GM19023 (cell line): ENCODE measurements around the gene SHKBP1.
A peak's percentile ranks its signal among the peaks of the same experiment; 100 is the strongest.
"Not testable (repeated sequence)": the region's sequence is repeated elsewhere in the genome, so short reads cannot be mapped to it uniquely, and the experiment has no call there.

ENCODE experiments used
- ATAC-seq: cut with Tn5 transposase; IDR thresholded peaks from one replicate; pipeline ENCODE4 v1.9.1; 2021; ENCODE audit warnings: mild to moderate bottlenecking, moderate library complexity; ENCODE audit not compliant: unreplicated experiment

The SHKBP1 gene, protein sequence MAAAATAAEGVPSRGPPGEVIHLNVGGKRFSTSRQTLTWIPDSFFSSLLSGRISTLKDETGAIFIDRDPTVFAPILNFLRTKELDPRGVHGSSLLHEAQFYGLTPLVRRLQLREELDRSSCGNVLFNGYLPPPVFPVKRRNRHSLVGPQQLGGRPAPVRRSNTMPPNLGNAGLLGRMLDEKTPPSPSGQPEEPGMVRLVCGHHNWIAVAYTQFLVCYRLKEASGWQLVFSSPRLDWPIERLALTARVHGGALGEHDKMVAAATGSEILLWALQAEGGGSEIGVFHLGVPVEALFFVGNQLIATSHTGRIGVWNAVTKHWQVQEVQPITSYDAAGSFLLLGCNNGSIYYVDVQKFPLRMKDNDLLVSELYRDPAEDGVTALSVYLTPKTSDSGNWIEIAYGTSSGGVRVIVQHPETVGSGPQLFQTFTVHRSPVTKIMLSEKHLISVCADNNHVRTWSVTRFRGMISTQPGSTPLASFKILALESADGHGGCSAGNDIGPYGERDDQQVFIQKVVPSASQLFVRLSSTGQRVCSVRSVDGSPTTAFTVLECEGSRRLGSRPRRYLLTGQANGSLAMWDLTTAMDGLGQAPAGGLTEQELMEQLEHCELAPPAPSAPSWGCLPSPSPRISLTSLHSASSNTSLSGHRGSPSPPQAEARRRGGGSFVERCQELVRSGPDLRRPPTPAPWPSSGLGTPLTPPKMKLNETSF

GRCh38 chr19:40576585-40577451, at the start of gene SHKBP1:
Gene SHKBP1, plus strand, starts transcription at chr19:40576873. Its CDS starts 27 bp downstream, at chr19:40576900.
- peak; percentile 94 for ATAC-seq

DNA sequence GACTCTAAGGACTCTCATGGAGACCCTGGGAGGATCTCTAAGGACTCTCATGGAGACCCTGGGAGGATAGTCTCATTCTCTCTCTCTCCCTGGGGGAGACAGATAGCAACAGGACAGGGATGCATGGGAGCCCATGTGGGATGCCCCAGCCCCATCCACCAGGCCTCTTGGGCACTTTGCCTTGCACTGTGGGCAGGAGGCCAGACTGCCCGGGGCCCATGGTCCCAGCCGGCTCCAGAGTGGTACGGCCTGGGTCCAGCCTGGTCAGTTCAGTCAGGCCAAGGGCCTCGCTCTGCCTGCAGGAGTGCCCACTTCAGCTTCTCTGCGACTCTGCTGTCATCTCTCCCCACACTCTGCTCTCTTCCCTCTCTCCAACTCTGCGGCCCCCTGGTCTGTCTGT, 48.6 kb upstream of the SHKBP1 start:
- no peak for ATAC-seq

DNA sequence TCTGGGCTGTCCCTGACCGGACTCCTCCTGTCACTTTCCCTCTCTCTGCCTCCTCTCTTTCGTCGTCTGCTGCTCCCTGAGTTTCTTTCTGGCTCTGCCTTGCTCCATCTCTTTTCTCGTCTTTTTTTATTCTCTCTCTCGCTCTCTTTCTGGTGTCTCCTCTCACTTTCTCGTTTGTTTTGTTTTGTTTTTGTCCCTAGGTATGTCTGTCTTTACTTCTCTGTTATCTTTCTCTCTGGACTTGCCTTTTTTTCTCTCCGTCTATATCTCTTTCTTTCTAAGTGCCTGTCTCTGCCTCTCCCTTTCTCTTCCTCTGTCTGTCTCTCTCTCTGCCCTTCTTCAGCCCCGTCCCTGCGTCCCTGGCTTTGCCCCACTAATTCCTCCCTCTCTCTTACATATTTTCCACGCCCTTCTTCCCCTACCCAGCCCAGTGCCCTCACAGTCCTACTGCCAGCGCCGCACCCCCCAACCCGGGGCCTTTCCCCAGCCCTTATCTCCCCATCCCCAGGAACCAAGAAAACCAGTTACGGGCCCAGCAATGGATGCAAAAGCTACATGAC, 48.1 kb upstream of the SHKBP1 start:
- ATAC-seq: no peak

GRCh38 chr19:40529093-40529954, 47.3 kb upstream of the SHKBP1 start:
- peak; percentile 50 for ATAC-seq

DNA sequence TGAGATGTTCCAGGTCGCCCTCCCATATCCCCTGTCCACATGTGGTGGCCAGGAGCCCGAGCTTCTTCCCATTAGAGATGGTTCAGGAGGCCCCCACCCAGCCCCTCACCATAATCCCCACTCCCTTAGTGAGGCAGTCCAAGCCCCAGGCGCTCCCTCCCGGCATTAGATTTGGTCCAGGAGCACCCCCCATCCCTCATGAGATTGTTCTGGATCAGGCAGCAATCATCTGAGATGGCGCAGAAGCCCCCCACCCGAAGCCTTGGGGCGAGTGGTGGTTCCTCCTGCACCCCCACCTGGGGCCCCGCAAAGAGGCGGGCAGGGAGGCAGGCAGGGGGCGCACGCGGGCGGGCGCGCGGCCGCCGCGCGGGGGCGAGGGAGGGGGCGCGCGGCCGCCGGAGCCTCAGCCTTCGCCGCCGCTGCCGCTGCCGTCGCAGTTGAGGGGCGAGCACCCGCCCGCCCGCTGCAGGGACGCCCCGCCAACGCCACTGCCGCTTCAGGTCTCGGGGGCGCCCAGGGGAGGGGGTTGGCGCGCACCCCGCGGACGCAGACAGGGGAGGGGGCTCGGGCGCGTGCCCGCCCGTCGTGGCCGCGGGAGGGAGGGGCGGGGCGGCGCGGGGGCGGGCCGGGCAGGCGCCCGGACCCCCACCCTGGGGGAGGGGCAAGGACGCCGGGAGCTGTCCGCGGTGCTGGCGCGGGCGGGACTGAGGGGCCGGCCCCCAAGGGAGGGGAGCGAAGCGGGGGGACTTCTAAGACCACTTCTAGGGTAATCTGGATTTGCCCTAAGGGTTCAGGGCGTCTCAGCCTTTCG, 46.4 kb upstream of the SHKBP1 start:
- no peak for ATAC-seq

DNA sequence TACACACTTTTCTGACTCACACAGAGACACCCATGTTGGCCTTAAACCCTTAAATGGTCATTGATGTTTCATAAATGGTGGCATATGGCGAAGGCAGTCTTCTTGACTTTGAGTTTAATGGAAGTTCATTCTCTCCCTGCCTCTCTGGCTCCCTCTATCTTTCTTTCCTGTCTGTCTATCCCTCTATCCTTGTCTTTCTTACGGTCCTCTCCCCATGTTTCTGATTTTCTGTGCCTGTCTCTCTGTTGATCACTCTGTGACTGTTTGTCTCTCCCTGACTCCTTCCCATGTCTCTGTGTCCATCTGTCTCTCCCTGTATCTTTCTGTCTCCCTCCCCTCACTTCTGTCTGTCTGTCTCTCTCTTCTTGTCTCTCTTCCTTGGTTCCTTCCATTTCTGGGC, 43.2 kb upstream of the SHKBP1 start:
- no peak for ATAC-seq

- ATAC-seq: no peak
These were observed 42.5 kb upstream of the SHKBP1 start for GRCh38 chr19:40534148-40534547.

DNA sequence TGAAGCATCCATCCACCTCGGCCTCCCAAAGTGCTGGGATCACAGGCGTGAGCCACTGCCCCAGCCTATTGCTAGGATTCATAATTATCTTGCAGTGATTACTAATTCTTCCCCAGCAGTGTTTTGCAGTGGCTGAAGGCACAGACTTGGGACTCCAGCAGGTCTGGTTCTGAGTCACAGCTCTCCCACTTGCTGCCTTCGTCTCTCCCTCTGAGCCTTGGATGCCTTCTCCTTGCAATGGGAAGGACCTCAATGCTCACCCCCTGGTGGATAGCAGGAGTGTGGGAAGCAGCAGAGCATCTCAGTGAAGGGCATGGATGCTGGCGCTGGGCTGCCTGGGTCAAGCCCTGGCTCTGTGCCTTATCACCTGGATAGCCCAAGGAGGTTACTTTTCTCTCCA, 37.6 kb upstream of the SHKBP1 start:
- ATAC-seq: no peak

DNA sequence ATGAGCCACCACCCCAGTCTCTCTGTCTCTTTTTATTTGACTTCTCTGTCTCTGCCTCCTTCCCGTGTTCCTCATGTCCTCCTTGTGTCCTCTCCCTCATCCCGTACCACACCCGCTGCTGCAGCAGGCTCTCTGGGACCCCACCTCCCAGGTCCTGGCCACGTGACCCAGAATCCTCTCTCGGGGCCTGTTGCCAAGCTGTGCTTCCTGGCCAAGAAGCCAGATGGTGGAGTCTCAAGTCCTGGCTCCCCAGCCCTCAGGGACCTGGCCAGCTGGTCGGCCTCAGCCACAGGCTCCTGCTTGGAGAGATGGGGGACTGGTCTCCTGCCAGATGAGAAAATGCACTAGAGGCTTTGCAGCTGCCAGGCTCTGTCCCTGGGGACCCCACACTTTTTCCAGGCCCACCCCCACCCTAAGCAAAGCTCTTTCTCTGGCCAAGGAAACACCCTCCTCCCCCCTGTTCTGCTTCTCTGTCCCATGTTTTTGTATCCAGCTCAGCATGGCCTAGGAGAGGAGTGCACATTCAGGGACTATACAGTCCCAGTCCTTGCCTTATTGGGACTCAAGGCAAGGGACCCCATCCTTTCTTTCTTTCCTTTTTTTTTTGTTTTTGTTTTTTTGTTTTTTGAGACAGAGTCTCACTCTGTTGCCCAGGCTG, 34.3 kb upstream of the SHKBP1 start:
- ATAC-seq: no peak

DNA sequence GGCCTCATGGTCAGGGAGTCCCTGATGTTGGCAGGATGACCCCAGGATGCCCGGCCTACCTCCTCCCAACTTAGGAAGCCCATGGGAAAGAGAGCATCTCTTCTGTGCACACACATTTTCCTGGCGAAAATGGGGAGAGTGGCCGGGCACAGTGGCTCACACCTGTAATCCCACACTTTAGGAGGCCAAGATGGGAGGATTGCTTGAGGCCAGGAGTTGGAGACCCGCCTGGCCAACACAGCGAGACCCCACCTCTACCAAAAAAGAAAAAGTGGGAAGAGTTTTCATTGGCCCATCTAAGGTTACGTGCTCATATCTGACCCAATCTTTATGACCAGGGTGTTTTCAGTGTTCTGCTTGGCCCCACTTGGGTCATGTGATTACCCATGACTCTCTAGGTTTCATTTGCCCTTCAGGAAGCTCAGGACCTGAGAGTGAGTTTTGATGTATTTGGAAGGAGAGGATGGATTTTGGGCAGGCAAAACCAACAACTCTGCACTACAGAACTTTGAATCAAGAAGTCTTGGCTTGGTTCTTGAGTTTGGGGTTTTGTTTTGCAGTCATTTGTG, 33.6 kb upstream of the SHKBP1 start:
- ATAC-seq: no peak

DNA sequence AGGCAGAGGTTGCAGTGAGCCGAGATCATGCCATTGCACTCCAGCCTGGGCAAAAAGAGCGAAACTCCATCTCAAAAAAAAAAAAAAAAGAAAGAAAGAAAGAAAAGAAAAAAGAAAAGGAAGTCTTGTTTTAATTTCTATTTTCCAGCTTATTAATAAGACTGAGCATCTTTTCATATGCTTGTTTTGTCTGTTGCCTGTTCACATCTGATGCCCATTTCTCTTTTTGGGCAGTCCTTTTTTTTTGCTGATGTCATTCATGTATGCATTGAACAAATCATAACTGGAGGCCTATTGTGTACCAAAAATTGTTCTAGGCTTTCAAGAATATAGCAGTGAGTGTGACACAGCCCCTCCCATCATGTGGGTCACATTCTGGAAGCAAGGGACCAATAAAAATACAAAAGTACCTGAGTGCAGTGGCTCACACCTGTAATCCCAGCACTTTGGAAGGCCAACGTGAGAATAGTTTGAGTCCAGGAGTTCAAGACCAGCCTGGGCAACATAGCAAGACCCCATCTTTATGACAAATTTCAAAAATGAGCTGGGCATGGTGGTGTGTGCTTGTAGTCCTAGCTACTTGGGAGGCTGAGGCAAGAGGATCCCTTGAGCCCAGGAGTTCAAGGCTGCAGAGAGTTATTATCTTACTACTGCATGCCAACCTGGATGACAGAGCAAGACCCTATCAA, 30.4 kb upstream of the SHKBP1 start:
- not testable (repeated sequence) for ATAC-seq

- ATAC-seq: not testable (repeated sequence)
These were observed 29.5 kb upstream of the SHKBP1 start for GRCh38 chr19:40547190-40547589.

- no peak for ATAC-seq
These were observed 28.8 kb upstream of the SHKBP1 start for GRCh38 chr19:40547836-40548235.

- ATAC-seq: no peak
These were observed 27.5 kb upstream of the SHKBP1 start for GRCh38 chr19:40549007-40549708.

GRCh38 chr19:40550951-40551350, 25.7 kb upstream of the SHKBP1 start:
- ATAC-seq: no peak

- ATAC-seq: no peak
These were observed 23.8 kb upstream of the SHKBP1 start for GRCh38 chr19:40552848-40553247.
